Left forelimb (tissue), 1 donor: ENCODE measurements around the gene CIAPIN1.
"Not testable (repeated sequence)": the region's sequence is repeated elsewhere in the genome, so short reads cannot be mapped to it uniquely, and the experiment has no call there.

Experiments used
- DNase-seq: peaks from one replicate; pipeline ENCODE4 v3.0.0-alpha.2; 2018; ENCODE audit warnings: low spot score

Gene CIAPIN1

DNA sequence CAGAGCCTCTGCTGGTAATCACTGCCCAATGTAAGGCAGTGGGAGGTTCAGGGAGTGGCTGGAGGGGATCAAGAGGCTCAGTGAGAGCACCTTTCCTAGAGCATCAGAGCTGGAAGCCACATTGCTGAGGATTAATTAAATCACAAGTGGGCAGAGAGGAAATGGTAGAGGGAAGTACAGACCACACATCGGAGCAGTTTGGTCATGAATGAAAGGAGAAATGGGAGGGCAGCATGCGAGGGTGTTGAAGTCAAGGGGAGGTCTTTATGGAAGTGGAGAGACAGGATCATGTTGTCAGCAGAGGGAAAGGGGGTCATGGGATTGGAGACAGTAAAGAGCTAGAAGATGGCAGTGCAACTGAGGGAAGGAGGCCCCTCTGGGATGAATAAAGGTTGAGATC is 40.3 kb downstream of the CIAPIN1 start:
- DNase-seq: no peak

DNA sequence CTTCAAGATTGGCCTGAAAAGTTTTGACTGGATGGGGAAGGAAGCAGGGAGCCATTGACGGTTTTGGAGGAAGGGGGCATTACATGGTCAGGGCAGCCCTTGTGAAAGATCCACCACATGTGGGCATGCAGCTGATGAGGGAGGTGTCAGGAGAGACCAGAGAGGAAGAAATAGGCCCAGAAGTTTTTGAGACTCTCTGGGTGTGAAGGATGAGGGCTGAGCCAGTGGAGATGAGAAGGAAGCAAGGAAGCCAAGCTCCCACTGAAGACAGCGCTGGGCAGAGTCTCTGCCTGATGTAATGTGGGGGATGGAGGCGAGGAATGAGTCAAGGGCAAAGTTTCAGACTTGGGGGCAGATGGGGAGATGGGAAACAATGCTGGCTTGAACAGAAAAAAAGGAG is 42.1 kb downstream of the CIAPIN1 start:
- no peak for DNase-seq

DNA sequence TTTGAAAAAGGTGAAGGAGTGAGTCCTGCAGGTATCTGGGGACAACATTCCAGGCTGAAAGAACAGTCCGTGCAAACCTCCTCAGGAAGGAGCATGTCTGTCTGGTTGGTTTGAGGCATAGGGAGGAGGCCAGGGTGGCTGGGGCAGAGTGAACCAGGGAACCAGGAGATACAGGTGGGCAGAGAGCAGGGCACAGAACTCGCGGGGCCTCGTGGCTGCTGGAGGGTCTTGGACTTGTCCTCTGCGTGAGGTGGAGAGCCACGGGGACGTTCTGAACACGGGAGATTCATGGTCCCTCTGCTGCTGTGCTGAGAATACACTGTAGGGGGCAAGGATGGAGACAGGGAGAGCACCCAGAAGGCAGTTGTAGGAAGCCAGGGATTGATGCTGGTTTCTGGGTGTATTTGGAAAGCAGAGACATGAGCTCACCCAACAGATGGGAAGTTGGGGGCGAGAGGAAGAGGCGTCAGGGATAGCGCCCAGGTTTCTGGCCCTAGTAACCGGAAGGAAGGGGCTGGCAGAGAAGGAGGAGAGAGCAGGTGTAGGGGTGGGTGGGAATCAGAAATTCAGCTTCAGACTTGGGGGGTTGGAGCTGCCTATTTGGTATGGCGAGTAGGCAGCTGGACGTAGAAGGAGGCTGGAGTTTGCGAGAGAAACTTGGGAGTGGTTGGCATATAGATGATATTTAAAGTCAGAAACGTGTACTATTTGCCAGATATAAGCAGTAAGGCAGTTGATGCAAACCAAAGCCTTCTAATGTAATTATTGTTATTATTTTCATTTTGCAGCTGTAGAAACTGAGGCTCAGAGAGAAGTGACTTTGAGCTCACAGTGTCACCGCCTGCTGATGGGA is 43.0 kb downstream of the CIAPIN1 start, which contains the start of gene CCL17:
Gene CCL17, plus strand, starts transcription at position 803 of the 853 bp plus-strand sequence. CDS start 9,166 bp downstream, outside the sequence.
- no peak for DNase-seq

DNA sequence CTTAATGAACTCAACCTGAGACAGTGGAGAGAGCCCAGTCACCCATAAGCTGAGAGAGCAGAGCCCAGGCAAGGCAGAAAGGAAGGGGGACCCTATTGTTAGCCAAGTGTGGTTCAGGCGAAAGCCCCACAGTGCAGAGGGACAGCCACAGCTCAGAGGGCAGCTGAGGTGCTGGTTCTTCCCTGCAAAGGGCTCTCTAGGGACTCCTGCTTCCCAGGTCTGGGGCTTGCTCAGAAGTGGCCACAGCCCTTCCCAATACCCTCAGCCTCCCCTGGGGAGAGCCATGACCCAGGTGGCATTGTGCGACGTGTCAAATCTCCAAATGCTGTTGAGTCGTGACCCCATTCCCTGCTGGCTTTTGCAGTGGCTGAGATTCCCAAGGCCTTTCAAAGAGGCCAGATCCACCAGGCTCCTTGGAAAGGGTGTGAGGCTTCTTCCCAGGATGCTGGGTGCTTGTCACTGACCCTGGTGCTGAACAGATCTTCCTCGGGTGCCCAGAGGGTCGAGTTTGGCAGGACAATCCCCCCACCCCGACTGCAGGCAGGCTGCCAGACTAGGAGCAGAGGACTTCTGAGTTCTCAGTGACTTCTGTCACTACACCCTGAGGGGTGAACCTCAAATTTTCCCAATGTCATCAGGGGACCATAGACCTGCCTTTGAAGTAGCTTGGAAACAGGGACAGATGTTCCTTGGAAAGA is 45.1 kb downstream of the CIAPIN1 start:
- no peak for DNase-seq

DNA sequence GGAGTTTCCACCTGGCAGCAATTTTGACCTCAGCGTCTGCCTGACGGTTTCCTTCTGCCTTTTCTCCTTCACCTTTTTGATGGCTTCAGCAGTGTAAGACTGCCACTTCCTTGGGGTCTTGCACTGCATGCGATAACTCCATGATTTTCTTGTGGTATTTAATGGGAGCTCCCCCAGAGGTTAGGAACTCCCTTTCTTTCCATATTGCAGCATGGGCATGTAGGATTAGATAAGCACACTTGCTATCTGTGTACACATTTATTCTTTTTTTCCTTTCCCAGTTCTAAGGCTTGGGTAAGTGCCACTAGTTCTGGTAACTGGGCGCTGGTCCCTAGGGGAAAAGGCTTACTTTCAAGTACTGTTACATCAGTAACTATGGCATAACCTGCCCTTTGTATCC is 49.7 kb downstream of the CIAPIN1 start:
- not testable (repeated sequence) for DNase-seq

DNA sequence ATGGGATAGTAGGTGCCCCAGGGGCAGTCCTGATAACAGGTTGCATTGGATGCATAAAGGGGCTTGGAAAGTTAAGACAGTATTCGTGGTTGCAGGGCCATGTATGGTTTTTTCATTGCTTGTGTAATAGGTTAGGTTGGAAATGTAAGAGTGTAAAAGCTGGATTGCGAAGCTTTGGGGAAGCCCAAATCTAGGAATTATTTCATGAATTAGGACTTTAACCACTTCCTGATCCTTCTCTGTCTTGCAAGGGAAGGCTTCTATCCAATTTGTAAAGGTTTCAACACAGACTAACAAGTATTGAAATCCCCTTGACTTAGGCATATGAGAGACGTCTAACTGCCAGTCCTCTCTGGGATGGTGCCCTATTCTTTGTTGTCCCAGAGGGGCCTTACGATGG is 50.4 kb downstream of the CIAPIN1 start:
- no peak for DNase-seq

GRCh38 chr16:57395026-57395425 is 52.2 kb downstream of the CIAPIN1 start:
- DNase-seq: no peak

DNA sequence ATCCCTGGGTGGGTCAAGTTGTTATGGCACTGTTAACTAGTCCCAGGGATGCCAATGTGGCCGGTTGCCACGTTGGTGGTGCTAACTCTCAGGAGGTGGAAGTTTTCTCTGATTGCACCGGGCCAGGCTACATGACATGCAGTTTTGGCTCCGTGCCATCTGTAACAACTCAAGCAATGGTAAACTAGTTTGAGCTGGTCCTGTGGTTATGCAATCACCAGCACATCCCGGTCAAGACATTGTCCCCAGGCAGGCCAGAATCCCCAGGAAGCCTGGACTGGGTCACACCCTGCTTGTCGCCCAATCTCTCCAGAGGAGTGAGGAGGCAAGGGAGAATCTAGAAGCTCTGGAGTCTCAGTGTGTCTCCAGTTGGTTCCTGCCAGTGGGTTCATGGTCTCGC is 52.7 kb downstream of the CIAPIN1 start:
- no peak for DNase-seq

- no peak for DNase-seq
Observed at GRCh38 chr16:57392694-57393093, 54.5 kb downstream of the CIAPIN1 start.

- DNase-seq: no peak
Observed at GRCh38 chr16:57391708-57392107, 55.5 kb downstream of the CIAPIN1 start.

DNA sequence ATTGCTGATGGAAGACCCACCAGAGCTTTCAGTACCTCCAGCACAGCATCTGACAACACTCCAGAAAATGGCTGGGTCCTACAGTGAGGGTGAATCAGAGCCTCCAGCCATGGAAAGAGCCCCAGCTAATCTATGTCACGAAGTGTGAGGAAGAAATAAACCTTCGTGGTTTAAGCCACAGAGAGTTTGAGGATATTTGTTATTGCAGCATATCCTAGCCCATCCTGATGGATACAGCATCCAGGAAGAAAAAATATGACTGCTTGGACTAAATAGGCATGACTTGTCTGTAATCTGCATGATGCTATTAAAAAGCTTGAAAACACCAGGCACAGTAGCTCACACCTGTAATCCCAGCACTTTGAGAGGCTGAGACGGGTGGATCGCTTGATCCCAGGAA is 55.9 kb downstream of the CIAPIN1 start:
- no peak for DNase-seq

DNA sequence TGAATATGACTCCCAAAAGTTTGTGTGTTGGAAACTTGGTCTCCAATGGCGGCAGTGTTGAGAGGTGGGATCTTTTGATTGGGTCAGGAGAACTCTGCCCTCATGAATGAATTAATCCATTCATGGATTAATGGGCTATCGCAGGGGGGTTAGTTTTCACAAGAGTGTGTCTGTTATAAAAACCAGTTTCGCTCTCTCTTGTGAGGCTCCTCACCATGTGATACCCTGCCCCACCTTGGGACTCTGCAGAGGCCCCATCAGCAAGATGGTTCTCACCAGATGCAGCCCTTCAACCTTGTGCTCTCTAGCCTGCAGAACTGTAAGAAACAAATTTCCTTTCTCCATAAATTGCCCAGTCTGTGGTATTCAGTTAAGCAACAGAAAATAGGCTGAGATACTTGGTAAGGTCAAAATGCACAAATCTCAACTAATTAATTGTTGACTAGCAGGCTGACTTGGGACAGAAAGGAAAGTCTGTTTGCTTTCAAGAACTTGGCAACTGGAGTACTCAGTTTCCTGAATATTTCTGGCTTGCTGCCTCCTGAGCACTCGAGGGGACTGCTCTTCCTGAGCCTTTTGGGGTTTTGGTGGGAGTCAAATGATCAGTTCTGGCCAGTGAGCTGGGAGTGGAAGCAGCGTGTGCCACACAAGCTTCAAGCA is 56.4 kb downstream of the CIAPIN1 start:
- no peak for DNase-seq

- DNase-seq: no peak
Observed at GRCh38 chr16:57389087-57389468, 58.1 kb downstream of the CIAPIN1 start.

DNA sequence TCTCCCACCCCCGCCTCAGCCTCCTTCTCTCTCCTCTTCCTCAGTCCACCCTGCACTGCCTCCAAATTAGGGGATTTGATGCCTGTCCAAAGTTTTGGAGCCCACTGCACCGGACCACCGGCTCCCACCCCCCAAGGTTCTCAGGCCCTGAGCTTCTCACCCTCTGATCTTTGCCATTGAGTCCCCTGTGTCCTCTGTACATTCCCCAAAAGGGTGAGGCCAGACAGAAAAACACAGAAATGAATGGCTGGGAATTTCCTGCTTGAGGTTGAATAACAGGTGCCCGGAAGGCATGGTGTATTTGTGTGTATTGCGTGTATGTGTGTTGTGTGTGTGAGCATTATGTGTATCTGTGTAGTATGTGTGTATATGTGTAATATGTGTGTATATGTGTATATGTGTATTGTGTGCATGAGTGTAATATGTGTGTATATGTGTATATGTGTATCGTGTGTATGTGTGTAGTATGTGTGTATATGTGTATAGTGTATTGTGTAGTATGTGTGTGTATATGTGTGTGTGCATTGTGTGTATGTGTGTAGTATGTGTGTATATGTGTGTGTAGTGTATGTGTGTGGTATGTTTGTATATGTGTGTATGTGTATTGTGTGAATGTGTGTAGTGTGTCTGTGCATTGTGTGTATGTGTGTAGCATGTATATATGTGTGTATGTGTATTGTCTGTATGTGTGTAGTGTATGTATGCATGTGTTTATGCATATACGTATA is 58.7 kb downstream of the CIAPIN1 start:
- DNase-seq: no peak

- no peak for DNase-seq
Observed at GRCh38 chr16:57387598-57388354, 59.4 kb downstream of the CIAPIN1 start.

DNA sequence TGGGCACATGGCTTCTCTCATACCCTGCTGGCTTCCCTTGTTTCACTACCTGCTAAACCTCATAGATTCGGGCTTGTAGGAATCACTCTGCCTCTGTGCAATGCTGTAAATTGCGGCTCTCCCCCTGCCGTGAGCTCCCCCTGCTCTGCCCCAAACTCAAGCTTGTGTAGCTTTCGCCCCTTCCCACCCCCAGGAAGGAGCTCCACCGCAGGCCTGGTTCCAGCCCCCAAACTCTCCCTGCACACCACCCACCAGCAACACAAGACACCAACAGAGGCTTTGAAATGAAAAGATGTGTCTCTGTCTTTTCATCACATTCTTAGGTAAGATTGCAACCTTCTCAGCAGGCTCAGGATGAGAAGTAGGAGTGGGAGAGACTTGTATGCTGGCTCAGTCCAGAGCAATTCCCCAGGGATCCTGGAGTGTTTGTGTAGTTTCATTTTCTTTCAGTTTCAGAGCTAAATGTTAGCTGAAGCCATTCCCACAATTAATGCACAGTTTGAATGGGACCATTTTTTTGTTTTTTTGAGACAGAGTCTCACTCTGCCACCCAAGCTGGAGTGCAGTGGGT is 60.7 kb downstream of the CIAPIN1 start:
- DNase-seq: no peak

DNA sequence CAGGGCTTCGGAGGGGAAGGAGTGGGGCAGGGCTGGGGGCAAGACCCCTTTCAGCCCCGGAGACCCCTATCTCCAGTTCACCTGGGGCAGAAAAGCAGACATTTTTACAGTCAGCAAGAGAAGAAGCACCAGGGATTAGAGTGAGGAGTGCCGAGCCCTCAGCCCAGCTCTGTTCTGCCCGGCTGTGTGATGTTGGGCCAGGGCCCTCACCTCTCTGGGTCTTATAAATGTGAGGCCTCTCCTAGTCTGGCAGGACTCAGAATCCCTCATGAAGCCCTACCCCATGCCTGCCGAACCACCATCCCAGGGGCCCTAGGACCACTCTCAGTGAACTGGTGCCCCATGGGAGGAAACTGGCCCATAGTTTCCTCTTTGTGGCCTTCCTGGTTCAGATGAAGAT is 62.1 kb downstream of the CIAPIN1 start:
- no peak for DNase-seq

DNA sequence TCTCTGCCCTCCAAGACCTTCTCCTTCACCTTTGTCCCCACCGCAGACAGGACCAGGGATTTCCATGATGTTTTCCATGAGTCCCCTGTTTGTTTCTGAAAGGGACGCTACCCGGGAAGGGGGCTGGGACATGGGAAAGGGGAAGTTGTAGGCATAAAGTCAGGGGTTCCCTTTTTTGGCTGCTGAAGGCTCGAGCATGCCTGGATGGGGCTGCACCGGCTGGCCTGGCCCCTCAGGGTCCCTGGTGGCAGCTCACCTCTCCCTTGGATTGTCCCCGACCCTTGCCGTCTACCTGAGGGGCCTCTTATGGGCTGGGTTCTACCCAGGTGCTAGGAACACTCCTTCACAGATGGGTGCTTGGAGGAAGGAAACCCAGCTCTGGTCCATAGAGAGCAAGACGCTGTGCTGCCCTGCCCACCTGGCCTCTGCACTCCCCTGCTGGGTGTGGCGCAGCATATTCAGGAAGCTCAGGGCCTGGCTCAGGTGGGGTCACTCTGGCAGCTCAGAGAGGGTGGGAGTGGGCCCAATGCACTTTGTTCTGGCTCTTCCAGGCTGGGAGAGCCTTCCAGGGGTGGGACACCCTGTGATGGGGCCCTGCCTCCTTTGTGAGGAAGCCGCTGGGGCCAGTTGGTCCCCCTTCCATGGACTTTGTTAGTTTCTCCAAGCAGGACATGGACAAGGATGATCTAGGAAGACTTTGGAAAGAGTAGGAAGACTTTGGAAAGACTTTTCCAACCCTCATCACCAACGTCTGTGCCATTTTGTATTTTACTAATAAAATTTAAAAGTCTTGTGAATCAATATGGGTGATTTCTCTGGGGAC is 62.7 kb downstream of the CIAPIN1 start:
- no peak for DNase-seq

DNA sequence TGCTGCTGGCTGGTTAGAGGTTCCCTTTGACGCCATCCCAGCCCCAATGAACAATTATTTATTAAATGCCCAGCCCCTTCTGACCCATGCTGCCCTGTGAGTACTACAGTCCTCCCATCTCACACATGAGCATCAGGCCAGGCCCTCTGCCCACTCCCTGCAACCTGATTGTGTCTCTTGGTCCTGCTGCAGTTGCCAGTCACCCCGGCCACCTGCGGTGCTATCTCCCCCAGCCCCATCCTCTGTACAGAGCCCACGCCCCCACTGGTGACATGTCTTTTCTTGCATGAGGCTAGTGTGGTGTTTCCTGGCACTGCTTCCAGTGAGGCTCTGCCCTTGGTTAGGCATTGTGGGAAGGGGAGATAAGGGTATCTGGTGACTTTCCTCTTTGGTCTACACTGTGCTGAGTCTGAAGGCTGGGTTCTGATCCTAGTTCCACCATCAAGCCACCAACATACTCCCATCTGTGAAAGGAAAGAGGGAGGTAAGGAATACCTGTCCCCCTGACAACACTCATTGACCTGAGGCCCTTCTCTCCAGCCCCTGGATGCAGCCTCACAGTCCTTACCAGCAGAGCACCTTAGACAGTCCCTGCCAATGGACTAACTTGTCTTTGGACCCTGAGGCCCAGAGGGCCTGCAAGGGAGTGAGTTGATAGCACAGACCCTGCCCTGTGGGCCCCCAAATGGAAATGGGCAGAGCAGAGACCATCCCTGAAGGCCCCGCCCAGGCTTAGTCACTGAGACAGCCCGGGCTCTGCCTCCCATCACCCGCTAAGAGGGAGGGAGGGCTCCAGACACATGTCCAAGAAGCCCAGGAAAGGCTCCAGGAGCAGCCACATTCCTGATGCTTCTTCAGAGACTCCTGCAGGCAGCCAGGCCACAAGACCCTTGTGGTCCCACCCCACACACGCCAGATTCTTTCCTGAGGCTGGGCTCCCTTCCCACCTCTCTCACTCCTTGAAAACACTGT is 63.6 kb downstream of the CIAPIN1 start:
- no peak for DNase-seq
